IMR-90 (cell line): ENCODE results near the gene CHRM5.

ENCODE experiments used
- MAZ ChIP-seq: IDR thresholded peaks from 2 replicates; pipeline ENCODE4 v1.6.1; 2012; ENCODE audit warnings: low read depth, mild to moderate bottlenecking, low read length, improper control_type of control experiment, moderate library complexity, borderline replicate concordance
- POLR2A ChIP-seq: IDR thresholded peaks from 2 replicates; pipeline ENCODE4 v1.6.1; 2012; ENCODE audit warnings: mild to moderate bottlenecking, low read depth, low read length
- RAD21 ChIP-seq: IDR thresholded peaks from 2 replicates; pipeline ENCODE4 v1.6.1; 2012; ENCODE audit warnings: low read length, improper control_type of control experiment
- RFX5 ChIP-seq: IDR thresholded peaks from 2 replicates; pipeline ENCODE4 v1.8.0; 2012; ENCODE audit warnings: low read depth, mild to moderate bottlenecking, low read length, moderate library complexity
- TF ChIP-seq, protein P1 (sequence below): conservative IDR thresholded peaks from 2 replicates; pipeline ENCODE4 v1.5.1; 2012; ENCODE audit warnings: mild to moderate bottlenecking, low read depth, low read length, improper control_type of control experiment
- TF ChIP-seq, protein P2 (sequence below): fragments of 150-350 bp; IDR thresholded peaks from 2 replicates; pipeline ENCODE4 v1.6.1; 2017; ENCODE audit warnings: mild to moderate bottlenecking, antibody characterized with exemption, low read length, low read depth

DNA sequence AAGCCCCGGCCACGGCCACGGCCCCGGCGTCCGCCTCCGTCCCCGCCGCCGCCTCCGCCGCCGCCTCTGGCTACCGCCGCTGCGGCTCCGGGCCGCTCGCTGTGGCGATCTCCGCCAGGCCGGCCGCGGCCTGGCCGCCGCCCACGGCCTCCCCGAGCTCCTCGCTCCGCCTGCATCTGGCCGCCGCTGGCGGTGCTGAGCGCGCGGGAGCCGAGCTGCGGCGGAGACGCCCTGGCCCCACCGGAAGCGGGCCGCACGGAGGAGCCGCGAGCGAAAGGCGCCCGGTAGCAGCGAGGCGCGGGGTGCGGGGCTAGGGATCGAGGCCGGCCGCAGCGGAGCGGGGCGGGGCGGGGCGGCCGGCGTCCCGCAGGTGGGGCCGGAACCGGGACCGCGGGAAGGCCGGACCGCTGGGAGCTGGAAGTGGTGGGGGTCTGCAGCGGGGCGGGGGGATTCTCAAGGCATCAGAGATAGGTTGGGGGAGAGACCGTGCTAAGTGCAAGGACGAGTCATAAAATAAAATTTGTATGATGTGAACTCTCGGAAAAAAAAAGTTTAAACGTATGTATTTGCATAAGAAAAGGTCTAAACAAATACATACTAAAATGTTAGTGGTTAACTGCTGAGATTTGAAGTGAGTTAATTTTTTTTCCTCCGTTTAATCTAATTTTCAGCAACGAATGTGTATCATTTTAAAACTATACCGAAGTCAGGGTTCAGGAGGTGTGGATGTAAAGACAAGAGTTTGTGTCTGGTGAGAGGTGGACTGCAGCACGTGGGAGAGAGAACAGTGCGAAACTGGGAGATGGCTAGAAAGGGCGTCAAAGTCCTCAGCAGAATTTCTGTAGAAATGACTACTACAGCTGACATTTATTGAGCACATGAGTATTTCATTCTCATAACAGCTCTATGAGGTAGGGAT is 70.8 kb downstream of the CHRM5 start, which contains the start of gene AVEN:
- no peak for TF ChIP-seq RAD21
- peak; percentile 59; the same call in 1 of the 2 replicates for TF ChIP-seq POLR2A
- TF ChIP-seq MAZ = no peak
- TF ChIP-seq, protein P1, sequence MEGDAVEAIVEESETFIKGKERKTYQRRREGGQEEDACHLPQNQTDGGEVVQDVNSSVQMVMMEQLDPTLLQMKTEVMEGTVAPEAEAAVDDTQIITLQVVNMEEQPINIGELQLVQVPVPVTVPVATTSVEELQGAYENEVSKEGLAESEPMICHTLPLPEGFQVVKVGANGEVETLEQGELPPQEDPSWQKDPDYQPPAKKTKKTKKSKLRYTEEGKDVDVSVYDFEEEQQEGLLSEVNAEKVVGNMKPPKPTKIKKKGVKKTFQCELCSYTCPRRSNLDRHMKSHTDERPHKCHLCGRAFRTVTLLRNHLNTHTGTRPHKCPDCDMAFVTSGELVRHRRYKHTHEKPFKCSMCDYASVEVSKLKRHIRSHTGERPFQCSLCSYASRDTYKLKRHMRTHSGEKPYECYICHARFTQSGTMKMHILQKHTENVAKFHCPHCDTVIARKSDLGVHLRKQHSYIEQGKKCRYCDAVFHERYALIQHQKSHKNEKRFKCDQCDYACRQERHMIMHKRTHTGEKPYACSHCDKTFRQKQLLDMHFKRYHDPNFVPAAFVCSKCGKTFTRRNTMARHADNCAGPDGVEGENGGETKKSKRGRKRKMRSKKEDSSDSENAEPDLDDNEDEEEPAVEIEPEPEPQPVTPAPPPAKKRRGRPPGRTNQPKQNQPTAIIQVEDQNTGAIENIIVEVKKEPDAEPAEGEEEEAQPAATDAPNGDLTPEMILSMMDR = no peak
- TF ChIP-seq, protein P2, sequence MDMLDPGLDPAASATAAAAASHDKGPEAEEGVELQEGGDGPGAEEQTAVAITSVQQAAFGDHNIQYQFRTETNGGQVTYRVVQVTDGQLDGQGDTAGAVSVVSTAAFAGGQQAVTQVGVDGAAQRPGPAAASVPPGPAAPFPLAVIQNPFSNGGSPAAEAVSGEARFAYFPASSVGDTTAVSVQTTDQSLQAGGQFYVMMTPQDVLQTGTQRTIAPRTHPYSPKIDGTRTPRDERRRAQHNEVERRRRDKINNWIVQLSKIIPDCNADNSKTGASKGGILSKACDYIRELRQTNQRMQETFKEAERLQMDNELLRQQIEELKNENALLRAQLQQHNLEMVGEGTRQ = peak; percentile 57
- TF ChIP-seq RFX5 = no peak
